Measurements from ENCODE around the gene FIGN. TPM values are rescaled to one million over a fixed set of nuclear protein-coding genes. Genes with fewer than 3 reads are reported as not detected.
A peak's percentile ranks its signal among the peaks of the same experiment; 100 is the strongest.

The FIGN gene
- total and polyA plus RNA-seq, 4 donors: 1.1 to 7.8 (median 5.1) TPM

- no peaks in the 10 kb centered on the region for H3K27me3 ChIP-seq (ENCODE audit: control insufficient read depth in 4 of 4, insufficient read depth in 4 of 4, low read length in 3 of 4)
These were observed 803 bp upstream of the FIGN start for GRCh38 chr2:163736433-163737189.

DNA sequence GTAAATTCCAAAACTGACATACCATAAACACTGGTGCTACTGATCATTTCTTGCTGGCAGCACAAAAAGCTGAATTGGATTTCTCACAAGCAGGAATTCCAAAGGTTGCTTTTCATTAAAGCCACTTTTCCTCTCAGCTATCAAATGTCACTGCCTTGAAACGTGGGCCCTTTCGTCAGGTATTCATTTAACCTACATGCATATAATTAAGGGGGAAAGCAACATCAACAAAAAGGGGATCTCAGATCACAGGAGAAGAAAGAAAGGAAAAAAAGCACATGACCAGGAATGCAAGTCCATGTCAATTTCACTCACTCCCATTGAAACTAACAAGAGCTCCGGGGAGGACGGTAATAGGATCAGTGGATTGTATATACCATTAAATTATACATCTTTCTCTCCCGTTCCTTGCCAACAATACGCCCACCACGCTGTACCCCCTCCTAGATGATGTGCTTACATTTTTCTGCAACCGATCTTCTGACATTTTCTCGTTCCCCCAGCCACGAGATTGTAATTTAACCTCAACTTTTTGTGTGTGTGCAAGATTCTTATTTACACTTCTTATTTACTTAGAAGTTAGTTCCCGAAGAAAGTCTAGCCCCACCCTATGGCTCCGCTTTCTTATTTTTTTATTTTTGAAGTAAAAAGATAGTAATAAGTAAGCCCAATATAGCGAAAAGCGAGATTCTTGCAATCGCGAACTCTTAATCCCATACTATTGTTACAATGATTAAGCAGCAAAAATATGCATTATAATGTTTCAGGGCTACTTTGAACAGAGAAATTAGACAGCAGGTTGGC lies 725 bp downstream of the FIGN start:
- no peaks in the 10 kb centered on the region for H3K36me3 ChIP-seq (ENCODE audit: control insufficient read depth in 4 of 4, insufficient read depth in 3 of 4, low read depth in 1 of 4, low read length in 3 of 4)
- H3K9ac ChIP-seq (ENCODE audit: low read depth in 1 of 2, low read length in 2 of 2): peak overlapping the region; percentile 67 to 93
- WGBS: 2% methylated on average over 16 of the region's 16 CpGs
- H3K4me1 ChIP-seq (ENCODE audit: control insufficient read depth in 4 of 4, insufficient read depth in 4 of 4, low read length in 3 of 4): peaks cover 0 to 21% (median 10%) of the 10 kb centered on the region in 4 donors
- DNase-seq (ENCODE audit: low spot score): no peak
- no peaks in the 10 kb centered on the region for H3K9me3 ChIP-seq (ENCODE audit: control insufficient read depth in 4 of 4, low read length in 3 of 4)
- H3K27ac ChIP-seq (ENCODE audit: low read depth in 1 of 2, low read length in 2 of 2): peak overlapping the region; percentile 85 to 91
- no peaks in the 10 kb centered on the region for H3K27me3 ChIP-seq (ENCODE audit: control insufficient read depth in 4 of 4, insufficient read depth in 4 of 4, low read length in 3 of 4)
- peak overlapping the region; percentile 75 to 96 (median 94) for H3K4me3 ChIP-seq (ENCODE audit: low read depth in 1 of 3, low read length in 3 of 3)
- no peak for TF ChIP-seq MAX (IDR thresholded peaks at IDR 0.05)
- no peak for TF ChIP-seq CTCF (IDR thresholded peaks at IDR 0.05; ENCODE audit: low read depth, low read length, missing input control)
- TF ChIP-seq HNF4G (IDR thresholded peaks at IDR 0.05): no peak
- TF ChIP-seq SP1 (IDR thresholded peaks at IDR 0.05): no peak
- TF ChIP-seq NR2F2 (IDR thresholded peaks at IDR 0.05): no peak
- no peak for TF ChIP-seq RXRA (IDR thresholded peaks at IDR 0.05)
- no peak for TF ChIP-seq GABPA (IDR thresholded peaks at IDR 0.05 in 1 of 2, conservative IDR thresholded peaks at IDR 0.05 in 1 of 2)
- TF ChIP-seq FOXA1 (IDR thresholded peaks at IDR 0.05): no peak
- TF ChIP-seq HNF4A (conservative IDR thresholded peaks at IDR 0.05): peak in 1 of 2 donors; percentile 15
- TF ChIP-seq YY1 (IDR thresholded peaks at IDR 0.05): no peak
- no peak for TF ChIP-seq JUND (IDR thresholded peaks at IDR 0.05)
- TF ChIP-seq TAF1 (conservative IDR thresholded peaks at IDR 0.05): no peak
- peak; percentile 47 for TF ChIP-seq FOXA2 (IDR thresholded peaks at IDR 0.05)
- TF ChIP-seq, protein P1, sequence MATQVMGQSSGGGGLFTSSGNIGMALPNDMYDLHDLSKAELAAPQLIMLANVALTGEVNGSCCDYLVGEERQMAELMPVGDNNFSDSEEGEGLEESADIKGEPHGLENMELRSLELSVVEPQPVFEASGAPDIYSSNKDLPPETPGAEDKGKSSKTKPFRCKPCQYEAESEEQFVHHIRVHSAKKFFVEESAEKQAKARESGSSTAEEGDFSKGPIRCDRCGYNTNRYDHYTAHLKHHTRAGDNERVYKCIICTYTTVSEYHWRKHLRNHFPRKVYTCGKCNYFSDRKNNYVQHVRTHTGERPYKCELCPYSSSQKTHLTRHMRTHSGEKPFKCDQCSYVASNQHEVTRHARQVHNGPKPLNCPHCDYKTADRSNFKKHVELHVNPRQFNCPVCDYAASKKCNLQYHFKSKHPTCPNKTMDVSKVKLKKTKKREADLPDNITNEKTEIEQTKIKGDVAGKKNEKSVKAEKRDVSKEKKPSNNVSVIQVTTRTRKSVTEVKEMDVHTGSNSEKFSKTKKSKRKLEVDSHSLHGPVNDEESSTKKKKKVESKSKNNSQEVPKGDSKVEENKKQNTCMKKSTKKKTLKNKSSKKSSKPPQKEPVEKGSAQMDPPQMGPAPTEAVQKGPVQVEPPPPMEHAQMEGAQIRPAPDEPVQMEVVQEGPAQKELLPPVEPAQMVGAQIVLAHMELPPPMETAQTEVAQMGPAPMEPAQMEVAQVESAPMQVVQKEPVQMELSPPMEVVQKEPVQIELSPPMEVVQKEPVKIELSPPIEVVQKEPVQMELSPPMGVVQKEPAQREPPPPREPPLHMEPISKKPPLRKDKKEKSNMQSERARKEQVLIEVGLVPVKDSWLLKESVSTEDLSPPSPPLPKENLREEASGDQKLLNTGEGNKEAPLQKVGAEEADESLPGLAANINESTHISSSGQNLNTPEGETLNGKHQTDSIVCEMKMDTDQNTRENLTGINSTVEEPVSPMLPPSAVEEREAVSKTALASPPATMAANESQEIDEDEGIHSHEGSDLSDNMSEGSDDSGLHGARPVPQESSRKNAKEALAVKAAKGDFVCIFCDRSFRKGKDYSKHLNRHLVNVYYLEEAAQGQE (IDR thresholded peaks at IDR 0.05): no peak
- no peak for TF ChIP-seq ZBTB33 (IDR thresholded peaks at IDR 0.05)

More at GRCh38 chr2:163736433-163737189, 803 bp upstream of the FIGN start:
- Histone ChIP-seq H3K4me1 (ENCODE audit: control insufficient read depth in 4 of 4, insufficient read depth in 4 of 4, low read length in 3 of 4) (peaks cover 0 to 14% (median 5%) of the 10 kb centered on the region in 4 donors), H3K36me3 (ENCODE audit: control insufficient read depth in 4 of 4, insufficient read depth in 3 of 4, low read depth in 1 of 4, low read length in 3 of 4) (no peaks in the 10 kb centered on the region), H3K9me3 (ENCODE audit: control insufficient read depth in 4 of 4, low read length in 3 of 4) (no peaks in the 10 kb centered on the region), H3K9ac (ENCODE audit: low read depth in 1 of 2, low read length in 2 of 2) (peak overlapping the region; percentile 29 to 33), H3K27ac (ENCODE audit: low read depth in 1 of 2, low read length in 2 of 2) (peak overlapping the region; percentile 85 to 91), H3K4me3 (ENCODE audit: low read depth in 1 of 3, low read length in 3 of 3) (peak overlapping the region; percentile 75 to 96 (median 94))
- 3% methylated on average over 54 of the region's 54 CpGs for WGBS
- DNase-seq (ENCODE audit: low spot score): peak; percentile 44
- TF ChIP-seq GABPA (IDR thresholded peaks at IDR 0.05 in 1 of 2, conservative IDR thresholded peaks at IDR 0.05 in 1 of 2): no peak
- no peak for TF ChIP-seq RXRA (IDR thresholded peaks at IDR 0.05)
- TF ChIP-seq JUND (IDR thresholded peaks at IDR 0.05): no peak
- TF ChIP-seq HNF4G (IDR thresholded peaks at IDR 0.05): no peak
- TF ChIP-seq RAD21 (IDR thresholded peaks at IDR 0.05): peak in 1 of 2 donors; percentile 47
- TF ChIP-seq, protein P1 (IDR thresholded peaks at IDR 0.05): no peak

All from liver (tissue), 9 donors.